ENCODE measurements around the gene WDR81.
A peak's percentile ranks its signal among the peaks of the same experiment; 100 is the strongest.

Gene WDR81

GRCh38 chr17:1709971-1710806 lies 14.3 kb upstream of the WDR81 start, which contains the start of gene TLCD2 (continued):
- TF ChIP-seq ZNF341 (tag by site-specific recombination; IDR thresholded peaks at IDR 0.05; ENCODE audit: low read depth) (peak; percentile 91), INSM2 (tag by site-specific recombination; IDR thresholded peaks at IDR 0.05) (peak; percentile 3; the same call in 1 of the 2 replicates), TCF7L2 (IDR thresholded peaks at IDR 0.05; ENCODE audit: borderline replicate concordance, low read depth, low read length) (no peak), REPIN1 (tag by site-specific recombination; IDR thresholded peaks at IDR 0.05; ENCODE audit: low read depth) (no peak), ZNF121 (tag by site-specific recombination; IDR thresholded peaks at IDR 0.05) (no peak), ZNF692 (tag by site-specific recombination; IDR thresholded peaks at IDR 0.05) (peak; percentile 69), KLF17 (tag by site-specific recombination; IDR thresholded peaks at IDR 0.05) (peak; percentile 80), GLI4 (tag by site-specific recombination; IDR thresholded peaks at IDR 0.05) (no peak), ZSCAN16 (tag by site-specific recombination; IDR thresholded peaks at IDR 0.05) (no peak), BCL11A (tag by site-specific recombination; IDR thresholded peaks at IDR 0.05; ENCODE audit: low read depth) (peak; percentile 58; the same call in 1 of the 2 replicates), EGR2 (tag by site-specific recombination; IDR thresholded peaks at IDR 0.05; ENCODE audit: low read depth) (peak; percentile 84), ZBTB11 (tag by site-specific recombination; conservative IDR thresholded peaks at IDR 0.05; ENCODE audit: low read depth) (0 out of 2 replicates have a peak, but pooled peaks have one; percentile 3), ZNF501 (tag by site-specific recombination; IDR thresholded peaks at IDR 0.05) (no peak), ZBTB6 (tag by site-specific recombination; IDR thresholded peaks at IDR 0.05) (peak; percentile 18; the same call in 1 of the 2 replicates), SP2 (tag by site-specific recombination; IDR thresholded peaks at IDR 0.05) (peak; percentile 70), ZNF280D (tag by site-specific recombination; IDR thresholded peaks at IDR 0.05) (no peak), ZNF670 (tag by site-specific recombination; IDR thresholded peaks at IDR 0.05; ENCODE audit: low read depth) (no peak), ZNF416 (tag by site-specific recombination; IDR thresholded peaks at IDR 0.05) (no peak), YY1 (tag by site-specific recombination; IDR thresholded peaks at IDR 0.05) (no peak), SETDB1 (IDR thresholded peaks at IDR 0.05; ENCODE audit: insufficient read length, low read length) (no peak), ZNF37A (tag by site-specific recombination; IDR thresholded peaks at IDR 0.05) (peak; percentile 68), ZBTB48 (tag by site-specific recombination; IDR thresholded peaks at IDR 0.05) (0 out of 2 replicates have a peak, but pooled peaks have one; percentile 30), ZBTB8A (tag by site-specific recombination; IDR thresholded peaks at IDR 0.05) (peak; percentile 37; the same call in 1 of the 2 replicates), GLIS1 (tag by site-specific recombination; IDR thresholded peaks at IDR 0.05) (peak; percentile 66)

Measured in HEK293 (cell line).